Memory B cell (primary cell): ENCODE measurements around the gene RPA1.

Experiments used
- ATAC-seq: fragments of 150-1000 bp; cut with Tn5 transposase; 2 replicates; pipeline ENCODE4 v1.10.0; 2021; ENCODE audit warnings: low read depth, mild to moderate bottlenecking, moderate library complexity
- DNase-seq, 2 donors: peaks; one replicate each; pipeline ENCODE4 v3.0.0; 2022; ENCODE audit warnings: low spot score in 2 of 2
- H3K27ac Mint-ChIP-seq: one replicate; pipeline ENCODE4 v1.8.0; 2022; ENCODE audit warnings: mild to moderate bottlenecking, moderate library complexity, mixed read lengths
- H3K27me3 Mint-ChIP-seq: one replicate; pipeline ENCODE4 v1.8.0; 2022; ENCODE audit warnings: mixed read lengths
- H3K36me3 Mint-ChIP-seq: one replicate; pipeline ENCODE4 v1.8.0; 2022; ENCODE audit warnings: mild to moderate bottlenecking, mixed read lengths
- H3K4me1 Mint-ChIP-seq: one replicate; pipeline ENCODE4 v1.8.0; 2022; ENCODE audit warnings: mixed read lengths
- H3K4me3 Mint-ChIP-seq: one replicate; pipeline ENCODE4 v1.8.0; 2022; ENCODE audit warnings: mild to moderate bottlenecking, moderate library complexity, mixed read lengths
- H3K9me3 Mint-ChIP-seq: one replicate; pipeline ENCODE4 v1.8.0; 2022; ENCODE audit warnings: mixed read lengths

Gene RPA1

GRCh38 chr17:1916963-1917715, 87.3 kb downstream of the RPA1 start:
- H3K4me3 Mint-ChIP-seq, result no peak overlapping the region
- peaks cover 11% of the 10 kb centered on the region for H3K27me3 Mint-ChIP-seq
- ATAC-seq, result no peak
- H3K36me3 Mint-ChIP-seq, result no peaks in the 10 kb centered on the region
- DNase-seq, result no peak
- peaks cover 3% of the 10 kb centered on the region for H3K4me1 Mint-ChIP-seq
- H3K27ac Mint-ChIP-seq, result no peak overlapping the region
- no peaks in the 10 kb centered on the region for H3K9me3 Mint-ChIP-seq

- no peak overlapping the region for H3K27ac Mint-ChIP-seq
- DNase-seq, result no peak
- H3K27me3 Mint-ChIP-seq, result peaks cover 5% of the 10 kb centered on the region
- H3K4me3 Mint-ChIP-seq, result no peak overlapping the region
- peaks cover 3% of the 10 kb centered on the region for H3K4me1 Mint-ChIP-seq
- no peak for ATAC-seq
- no peaks in the 10 kb centered on the region for H3K9me3 Mint-ChIP-seq
- no peaks in the 10 kb centered on the region for H3K36me3 Mint-ChIP-seq
Measured at GRCh38 chr17:1918346-1919162, 88.7 kb downstream of the RPA1 start.

GRCh38 chr17:1919201-1919600, 89.4 kb downstream of the RPA1 start:
- Mint-ChIP-seq H3K27me3 (peaks cover 2% of the 10 kb centered on the region), H3K36me3 (no peaks in the 10 kb centered on the region), H3K9me3 (no peaks in the 10 kb centered on the region), H3K27ac (no peak overlapping the region), H3K4me1 (peaks cover 3% of the 10 kb centered on the region), H3K4me3 (no peak overlapping the region)
- ATAC-seq (no peak), DNase-seq (no peak)

- no peak overlapping the region for H3K27ac Mint-ChIP-seq
- no peak for ATAC-seq
- DNase-seq, result no peak
- peaks cover 2% of the 10 kb centered on the region for H3K27me3 Mint-ChIP-seq
- H3K4me3 Mint-ChIP-seq, result no peak overlapping the region
- no peaks in the 10 kb centered on the region for H3K36me3 Mint-ChIP-seq
- H3K4me1 Mint-ChIP-seq, result peaks cover 2% of the 10 kb centered on the region
- no peaks in the 10 kb centered on the region for H3K9me3 Mint-ChIP-seq
Measured at GRCh38 chr17:1920948-1921351, 91.1 kb downstream of the RPA1 start.

- DNase-seq (no peak), ATAC-seq (no peak)
- H3K27me3 Mint-ChIP-seq, result peaks cover 9% of the 10 kb centered on the region
- no peak overlapping the region for H3K27ac Mint-ChIP-seq
- no peaks in the 10 kb centered on the region for H3K9me3 Mint-ChIP-seq
- H3K4me1 Mint-ChIP-seq, result no peaks in the 10 kb centered on the region
- H3K4me3 Mint-ChIP-seq, result no peak overlapping the region
- no peaks in the 10 kb centered on the region for H3K36me3 Mint-ChIP-seq
Measured at GRCh38 chr17:1928976-1929375, 99.2 kb downstream of the RPA1 start.

- Mint-ChIP-seq H3K27ac (no peak overlapping the region), H3K27me3 (peaks cover 14% of the 10 kb centered on the region), H3K9me3 (no peaks in the 10 kb centered on the region), H3K36me3 (no peaks in the 10 kb centered on the region), H3K4me3 (no peak overlapping the region), H3K4me1 (no peaks in the 10 kb centered on the region)
- no peak for DNase-seq
- no peak for ATAC-seq
Measured at GRCh38 chr17:1930337-1930645, 100.5 kb downstream of the RPA1 start.

- no peaks in the 10 kb centered on the region for H3K9me3 Mint-ChIP-seq
- peaks cover 15% of the 10 kb centered on the region for H3K27me3 Mint-ChIP-seq
- DNase-seq (no peak), ATAC-seq (no peak)
- H3K4me1 Mint-ChIP-seq, result no peaks in the 10 kb centered on the region
- H3K36me3 Mint-ChIP-seq, result no peaks in the 10 kb centered on the region
- no peak overlapping the region for H3K4me3 Mint-ChIP-seq
- H3K27ac Mint-ChIP-seq, result no peak overlapping the region
Measured at GRCh38 chr17:1931844-1932579, 102.2 kb downstream of the RPA1 start.

- Mint-ChIP-seq H3K4me3 (no peak overlapping the region), H3K27me3 (peaks cover 12% of the 10 kb centered on the region)
- no peak for DNase-seq
Measured at GRCh38 chr17:1933875-1934715, 104.3 kb downstream of the RPA1 start.

GRCh38 chr17:1934901-1935300, 105.1 kb downstream of the RPA1 start:
- no peak for ATAC-seq
- H3K27ac Mint-ChIP-seq, result no peak overlapping the region
- no peaks in the 10 kb centered on the region for H3K36me3 Mint-ChIP-seq
- peaks cover 12% of the 10 kb centered on the region for H3K27me3 Mint-ChIP-seq
- H3K4me3 Mint-ChIP-seq, result no peak overlapping the region
- no peak for DNase-seq
- no peaks in the 10 kb centered on the region for H3K4me1 Mint-ChIP-seq
- H3K9me3 Mint-ChIP-seq, result no peaks in the 10 kb centered on the region

More at GRCh38 chr17:1933875-1934715, 104.3 kb downstream of the RPA1 start:
- ATAC-seq, result no peak
- Mint-ChIP-seq H3K9me3 (no peaks in the 10 kb centered on the region), H3K36me3 (no peaks in the 10 kb centered on the region), H3K27ac (no peak overlapping the region), H3K4me1 (no peaks in the 10 kb centered on the region)

- Mint-ChIP-seq H3K27ac (no peak overlapping the region), H3K4me1 (no peaks in the 10 kb centered on the region), H3K9me3 (no peaks in the 10 kb centered on the region), H3K36me3 (no peaks in the 10 kb centered on the region), H3K27me3 (peaks cover 8% of the 10 kb centered on the region), H3K4me3 (no peak overlapping the region)
- ATAC-seq (no peak), DNase-seq (no peak)
Measured at GRCh38 chr17:1936766-1937165, 107.0 kb downstream of the RPA1 start.

GRCh38 chr17:1937461-1937860, 107.7 kb downstream of the RPA1 start:
- Mint-ChIP-seq H3K4me1 (no peaks in the 10 kb centered on the region), H3K4me3 (no peak overlapping the region), H3K27me3 (peaks cover 8% of the 10 kb centered on the region), H3K36me3 (no peaks in the 10 kb centered on the region), H3K27ac (no peak overlapping the region), H3K9me3 (no peaks in the 10 kb centered on the region)
- ATAC-seq, result no peak
- no peak for DNase-seq

GRCh38 chr17:1939981-1940809, 110.4 kb downstream of the RPA1 start:
- Mint-ChIP-seq H3K27me3 (peaks cover 6% of the 10 kb centered on the region), H3K4me1 (no peaks in the 10 kb centered on the region), H3K27ac (no peak overlapping the region), H3K4me3 (no peak overlapping the region), H3K9me3 (no peaks in the 10 kb centered on the region), H3K36me3 (no peaks in the 10 kb centered on the region)
- no peak for DNase-seq
- ATAC-seq, result no peak

GRCh38 chr17:1940810-1941185, 111.0 kb downstream of the RPA1 start:
- Mint-ChIP-seq H3K4me3 (no peak overlapping the region), H3K9me3 (no peaks in the 10 kb centered on the region), H3K27me3 (peaks cover 3% of the 10 kb centered on the region), H3K4me1 (no peaks in the 10 kb centered on the region), H3K27ac (no peak overlapping the region), H3K36me3 (no peaks in the 10 kb centered on the region)
- ATAC-seq (no peak), DNase-seq (no peak)
